Fibroblast of upper back skin (primary cell): Measurements from ENCODE around the gene HIP1.
A peak's percentile ranks its signal among the peaks of the same experiment; 100 is the strongest.
"Not testable (repeated sequence)": the region's sequence is repeated elsewhere in the genome, so short reads cannot be mapped to it uniquely, and the experiment has no call there.

Experiments used
- DNase-seq: peaks from one replicate; pipeline ENCODE4 v3.0.0-alpha.2; 2013

Gene HIP1

GRCh38 chr7:75608451-75609122, 130.2 kb downstream of the HIP1 start:
- DNase-seq, result no peak

- DNase-seq, result no peak
These were observed 134.3 kb downstream of the HIP1 start for GRCh38 chr7:75604408-75604807.

GRCh38 chr7:75602831-75603230, 135.9 kb downstream of the HIP1 start:
- DNase-seq, result not testable (repeated sequence)

GRCh38 chr7:75601539-75601938, 137.2 kb downstream of the HIP1 start:
- DNase-seq, result no peak

- not testable (repeated sequence) for DNase-seq
These were observed 138.0 kb downstream of the HIP1 start for GRCh38 chr7:75600748-75601147.

- peak; percentile 13 for DNase-seq
These were observed 139.4 kb downstream of the HIP1 start for GRCh38 chr7:75599244-75599781.

- DNase-seq, result no peak
These were observed 141.8 kb downstream of the HIP1 start for GRCh38 chr7:75596727-75597614.

- no peak for DNase-seq
These were observed 143.0 kb downstream of the HIP1 start for GRCh38 chr7:75595766-75596165.

GRCh38 chr7:75593500-75594184, 145.1 kb downstream of the HIP1 start:
- not testable (repeated sequence) for DNase-seq

- DNase-seq, result no peak
These were observed 147.1 kb downstream of the HIP1 start for GRCh38 chr7:75591467-75592255.

- no peak for DNase-seq
These were observed 148.3 kb downstream of the HIP1 start for GRCh38 chr7:75590373-75591005.

- no peak for DNase-seq
These were observed 154.4 kb downstream of the HIP1 start for GRCh38 chr7:75584354-75584753.

GRCh38 chr7:75583255-75583654, 155.5 kb downstream of the HIP1 start:
- no peak for DNase-seq

GRCh38 chr7:75579899-75580298, 158.8 kb downstream of the HIP1 start:
- DNase-seq, result no peak

GRCh38 chr7:75578081-75578480, 160.7 kb downstream of the HIP1 start:
- DNase-seq, result no peak

GRCh38 chr7:75575488-75576121, 163.1 kb downstream of the HIP1 start:
- DNase-seq, result peak; percentile 82

GRCh38 chr7:75573477-75574019, 165.2 kb downstream of the HIP1 start:
- DNase-seq, result no peak

- no peak for DNase-seq
These were observed 165.9 kb downstream of the HIP1 start for GRCh38 chr7:75572814-75573213.

GRCh38 chr7:75572396-75572795, 166.3 kb downstream of the HIP1 start:
- no peak for DNase-seq

- DNase-seq, result no peak
These were observed 167.5 kb downstream of the HIP1 start for GRCh38 chr7:75571209-75571608.

- not testable (repeated sequence) for DNase-seq
These were observed 169.0 kb downstream of the HIP1 start for GRCh38 chr7:75569629-75570282.
